Stimulated activated CD8-positive, alpha-beta memory T cell treated with anti-CD3 and anti-CD28 coated beads, Interleukin-15, amount 100 ng/mL, for 1 hour (primary cell): ENCODE data around the gene FBXL3.
A peak's percentile ranks its signal among the peaks of the same experiment; 100 is the strongest.
"Not testable (repeated sequence)": the region's sequence is repeated elsewhere in the genome, so short reads cannot be mapped to it uniquely, and the experiment has no call there.

Experiments
- DNase-seq: peaks from one replicate; pipeline ENCODE4 v3.0.0-alpha.2; 2020; ENCODE audit warnings: low read depth

The FBXL3 gene

GRCh38 chr13:76982061-76982460, 44.9 kb downstream of the FBXL3 start:
- no peak for DNase-seq

DNA sequence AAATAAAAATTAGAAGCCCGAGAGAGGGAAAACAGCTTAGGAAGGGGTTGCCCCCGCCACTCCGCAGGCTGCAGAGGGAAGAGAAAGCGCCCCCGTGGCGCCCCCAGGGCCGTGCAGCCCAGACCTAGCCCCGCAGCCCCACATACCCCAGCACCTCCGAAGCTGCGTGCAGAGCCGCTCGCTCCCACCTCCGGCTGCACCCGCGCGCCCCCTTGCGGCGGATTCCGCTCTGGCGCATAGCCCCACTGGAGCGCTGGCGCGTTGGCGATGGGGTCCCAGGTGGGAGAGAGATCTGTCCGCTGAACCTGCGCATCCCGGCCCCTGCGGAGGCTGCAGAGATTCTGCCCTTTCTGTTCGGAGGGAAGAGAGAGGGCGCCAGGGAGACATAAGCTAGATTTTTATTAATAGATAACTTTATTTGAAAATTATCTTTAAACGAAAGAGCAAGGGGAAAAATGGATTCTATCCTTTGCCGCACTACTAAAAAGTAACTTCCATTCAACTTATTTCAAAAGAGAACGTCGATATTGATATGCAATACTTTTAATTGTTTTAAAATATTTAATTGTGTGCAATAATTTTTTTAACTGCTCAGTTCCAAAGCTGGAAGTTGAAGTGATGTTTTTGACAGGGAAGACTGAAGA, 46.8 kb downstream of the FBXL3 start:
- DNase-seq = peak; percentile 75

DNA sequence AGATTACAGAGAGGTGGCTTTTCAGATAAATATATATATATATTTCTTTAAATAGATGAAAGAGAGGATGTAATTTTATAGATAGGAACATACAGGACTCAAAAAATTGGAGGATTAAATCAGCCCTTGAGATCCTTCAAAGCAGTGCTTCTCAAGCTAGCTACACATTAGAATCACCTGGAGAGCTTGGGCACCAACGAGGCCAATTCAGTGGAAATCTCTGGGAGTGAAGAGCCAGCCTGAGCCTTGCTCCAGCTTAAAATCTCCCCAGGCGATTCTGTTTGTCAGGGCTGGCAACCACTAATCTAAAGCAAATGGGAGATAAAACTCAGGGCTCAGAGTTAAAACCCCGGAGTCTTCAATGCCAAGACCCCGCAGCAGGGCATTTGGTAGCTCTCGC, 50.0 kb downstream of the FBXL3 start:
- DNase-seq = no peak

DNA sequence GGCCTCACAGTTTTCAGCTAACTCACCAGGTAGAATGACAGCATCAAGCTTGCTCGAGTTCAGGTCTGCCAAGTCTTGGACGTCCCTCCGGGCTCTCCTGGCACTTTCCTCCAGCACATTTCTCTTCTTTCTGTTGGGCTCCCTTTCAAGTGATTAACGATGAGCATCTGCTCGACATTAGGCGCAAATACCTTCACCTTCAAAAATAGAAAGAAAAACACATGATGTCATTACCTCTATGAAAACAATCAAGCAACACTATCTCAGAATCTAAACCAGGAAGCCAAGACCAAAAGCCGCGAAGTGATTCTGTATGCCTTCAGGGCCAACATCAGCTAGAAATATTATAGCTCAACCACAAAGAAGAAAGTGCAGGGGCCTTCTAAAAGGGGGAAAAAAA, 50.5 kb downstream of the FBXL3 start:
- DNase-seq = no peak

- no peak for DNase-seq
Observed at GRCh38 chr13:76975863-76976262, 51.1 kb downstream of the FBXL3 start.

- no peak for DNase-seq
Observed at GRCh38 chr13:76974618-76974975, 52.4 kb downstream of the FBXL3 start.

GRCh38 chr13:76973920-76974617, 52.9 kb downstream of the FBXL3 start:
- DNase-seq = no peak

DNA sequence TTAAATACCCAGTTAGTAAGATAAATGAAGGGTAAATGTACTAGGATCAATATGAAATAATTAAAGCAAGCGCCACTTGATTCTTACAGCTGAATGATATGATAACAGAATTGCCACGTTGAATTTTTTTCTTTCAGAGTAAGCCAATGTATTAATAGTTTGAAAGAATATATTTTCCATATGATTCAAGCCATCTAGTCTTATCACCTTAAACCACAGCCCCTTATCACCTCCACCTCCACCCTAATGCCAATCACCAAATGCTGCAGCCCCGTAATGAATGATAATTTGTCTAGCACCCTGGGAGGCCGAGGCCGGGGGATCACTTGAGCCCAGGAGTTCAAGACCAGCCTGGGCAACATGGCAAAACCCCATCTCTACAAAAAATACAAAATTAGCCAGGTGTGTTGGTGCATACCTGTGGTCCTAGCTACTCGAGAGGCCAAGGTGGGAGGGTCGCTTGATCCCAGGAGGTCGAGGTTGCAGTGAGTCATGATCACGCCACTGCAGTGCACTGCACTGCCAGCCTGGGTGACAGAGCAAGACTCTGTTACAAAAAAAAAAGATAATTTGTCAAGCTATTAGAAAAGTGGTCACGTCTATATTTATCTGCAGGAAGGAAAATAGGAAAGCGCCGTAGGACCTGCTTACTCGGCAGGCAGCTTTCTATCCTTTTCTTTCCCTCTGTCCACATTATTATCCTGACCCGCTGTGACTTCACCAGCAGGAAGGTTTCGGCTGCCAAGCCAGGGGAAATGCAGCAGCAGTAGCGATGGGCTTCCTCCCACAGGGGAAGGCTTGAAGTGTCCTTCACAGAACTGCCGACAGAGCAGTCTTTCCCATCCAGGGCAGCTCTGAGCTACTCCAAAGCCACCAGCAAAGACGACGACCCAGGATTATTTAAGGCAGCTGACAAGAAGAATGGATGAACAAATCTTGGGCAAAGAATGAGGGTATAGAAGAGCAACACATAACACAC, 54.8 kb downstream of the FBXL3 start:
- DNase-seq = no peak

DNA sequence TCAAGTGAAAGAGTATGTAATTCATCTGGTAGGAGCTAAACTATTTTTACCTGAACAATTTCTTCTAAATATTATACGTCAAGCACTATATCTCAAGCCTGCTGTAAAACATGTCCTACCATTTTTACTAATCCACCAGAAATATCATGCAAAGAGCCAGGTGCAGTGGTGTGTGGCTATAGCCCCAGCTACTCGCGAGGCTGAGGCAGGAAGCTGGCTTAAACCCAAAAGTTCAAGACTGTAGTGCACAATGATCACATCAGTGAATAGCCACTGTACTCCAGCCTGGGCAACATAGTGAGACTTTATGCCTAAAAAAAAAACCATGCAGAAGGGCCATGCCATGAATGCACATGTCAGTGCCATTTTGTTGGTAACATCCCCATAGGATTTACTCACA, 55.7 kb downstream of the FBXL3 start:
- DNase-seq = no peak

- DNase-seq = no peak
Observed at GRCh38 chr13:76969488-76970365, 57.2 kb downstream of the FBXL3 start.

DNA sequence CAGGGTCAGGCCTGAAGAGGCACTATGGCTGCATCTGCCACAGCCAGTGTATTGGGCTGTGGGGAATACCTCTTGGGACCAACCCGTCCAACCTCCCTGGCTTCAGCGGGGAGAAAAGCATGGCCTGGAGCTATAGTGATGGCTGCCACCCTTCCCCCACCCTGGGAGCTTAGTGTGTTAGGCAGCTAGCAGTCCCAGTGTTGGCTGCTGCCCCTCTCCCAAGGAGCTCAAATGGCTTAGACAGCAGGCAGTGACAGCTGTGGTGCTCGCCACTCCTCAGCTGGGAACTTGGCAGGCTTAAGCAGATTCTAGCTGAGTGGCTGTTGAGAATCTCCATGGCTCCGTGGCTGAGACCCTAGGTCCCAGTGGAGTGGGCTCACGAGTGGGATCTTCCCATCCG, 58.9 kb downstream of the FBXL3 start:
- DNase-seq = no peak

DNA sequence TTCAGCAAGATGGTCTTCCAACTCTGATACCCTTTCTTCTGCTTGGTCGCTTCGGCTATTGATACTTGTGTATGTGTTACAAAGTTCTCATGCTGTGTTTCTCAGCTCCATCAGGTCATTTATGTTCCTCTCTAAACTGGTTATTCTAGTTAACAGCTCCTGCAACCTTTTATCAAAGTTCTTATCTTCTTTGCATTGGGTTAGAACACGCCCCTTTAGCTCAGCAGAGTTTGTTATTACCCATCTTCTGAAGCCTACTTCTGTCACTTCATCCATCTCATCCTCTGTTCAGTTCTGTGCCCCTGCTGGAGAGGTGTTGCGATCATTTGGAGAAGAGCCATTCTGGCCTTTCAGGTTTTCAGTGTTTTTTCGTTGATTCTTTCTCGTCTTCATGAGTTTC, 59.9 kb downstream of the FBXL3 start:
- no peak for DNase-seq

GRCh38 chr13:76965759-76966421, 61.1 kb downstream of the FBXL3 start:
- no peak for DNase-seq

DNA sequence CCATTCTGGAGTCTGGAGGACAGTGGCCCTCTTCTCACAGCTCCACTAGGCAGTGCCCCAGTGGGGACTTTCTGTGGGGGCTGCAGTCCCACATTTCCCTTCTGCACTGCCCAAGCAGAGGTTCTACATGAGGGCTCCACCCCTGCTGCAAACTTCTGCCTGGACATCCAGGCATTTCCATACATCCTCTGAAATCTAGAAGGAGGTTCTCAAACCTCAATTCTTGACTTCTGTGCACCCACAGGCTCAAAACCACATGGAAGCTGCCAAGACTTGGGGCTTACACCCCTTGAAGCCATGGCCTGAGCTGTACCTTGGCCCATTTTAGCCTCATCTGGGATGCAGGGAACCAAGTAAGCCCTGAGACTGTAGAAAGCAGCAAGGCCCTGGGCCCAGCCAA, 67.2 kb downstream of the FBXL3 start:
- not testable (repeated sequence) for DNase-seq

GRCh38 chr13:76958841-76959432, 68.0 kb downstream of the FBXL3 start:
- no peak for DNase-seq

DNA sequence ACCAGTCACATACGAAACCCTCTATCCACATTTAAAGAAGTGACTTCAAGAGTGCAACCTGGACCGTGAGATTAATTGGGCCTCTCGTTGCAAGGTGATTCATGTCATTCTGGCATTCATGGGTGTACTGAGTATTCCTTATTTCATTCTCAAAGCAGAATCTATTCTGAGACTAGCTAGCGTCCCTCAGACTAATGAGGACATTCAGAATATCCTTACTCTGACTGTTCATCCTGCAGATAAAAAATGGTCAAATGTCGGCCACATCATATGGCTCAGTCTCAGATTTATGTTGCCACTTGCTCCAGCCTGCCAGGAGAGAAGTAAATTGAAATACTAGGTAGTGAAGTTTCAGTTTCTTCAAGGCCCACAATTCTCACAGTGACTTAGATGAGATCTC, 71.3 kb downstream of the FBXL3 start:
- DNase-seq = no peak
